Subcutaneous adipose tissue (tissue), 4 donors: ENCODE measurements around the gene APOC3. TPM values are rescaled to one million over a fixed set of nuclear protein-coding genes. Genes with fewer than 3 reads are reported as not detected.

Experiments used
- CTCF ChIP-seq: fragments of 450-650 bp; IDR thresholded peaks from one replicate; pipeline ENCODE4 v1.5.1; 2016; ENCODE audit warnings: low read depth, mild to moderate bottlenecking, control low read depth, antibody characterized with exemption, moderate library complexity
- total RNA-seq, 4 donors: library from RNA; depleted of rRNA; stranded (reverse); fragments of >200 nt; gene quantifications; one replicate each; pipeline ENCODE4 v1.1.0, GENCODE V29; 2016

The APOC3 gene
- total RNA-seq, 4 donors from 2014 or later, result not detected

- TF ChIP-seq CTCF, result no peak
Measured at GRCh38 chr11:116833491-116833815, 3.7 kb downstream of the APOC3 start.

GRCh38 chr11:116833816-116834534 lies 4.3 kb downstream of the APOC3 start:
- TF ChIP-seq CTCF, result no peak

GRCh38 chr11:116835042-116835772 lies 5.5 kb downstream of the APOC3 start:
- no peak for TF ChIP-seq CTCF

GRCh38 chr11:116835791-116836631 lies 6.3 kb downstream of the APOC3 start:
- TF ChIP-seq CTCF, result no peak

- TF ChIP-seq CTCF, result no peak
Measured at GRCh38 chr11:116836632-116836991, 6.9 kb downstream of the APOC3 start.

GRCh38 chr11:116837231-116838091 lies 7.8 kb downstream of the APOC3 start, which contains the start of gene APOA1:
APOA1 (minus strand) TSS chr11:116837622; CDS start chr11:116837387, 235 bp downstream.
- TF ChIP-seq CTCF, result no peak
